GM10248 (cell line): ENCODE data around the gene CD1C.

Experiments
- CTCF ChIA-PET: fragments of 300-600 bp; sonication (Branson Sonifier 250); formaldehyde crosslinking; extraction: SDS; loops from one replicate; lab custom pipeline; 2021; ENCODE audit warnings: antibody characterized with exemption; lab: Yijun Ruan, JAX
- POLR2A ChIA-PET: fragments of 350-650 bp; sonication (Branson Sonifier 250); formaldehyde crosslinking; extraction: SDS; loops from one replicate; lab custom pipeline; 2020; ENCODE audit warnings: antibody characterized with exemption; lab: Yijun Ruan, JAX
- DNase-seq: peaks from one replicate; pipeline ENCODE4 v3.0.0; 2012; ENCODE audit errors: extremely low spot score
- CTCF ChIP-seq: IDR thresholded peaks from 2 replicates; pipeline ENCODE4 v1.5.1; 2012; ENCODE audit warnings: mild to moderate bottlenecking, low read depth; ENCODE audit errors: extremely low read depth, missing control alignments, control extremely low read depth

Gene CD1C

GRCh38 chr1:158289811-158290210 lies at the start of gene CD1C:
Gene CD1C, plus strand, starts transcription at chr1:158289923. Its CDS starts 142 bp downstream, at chr1:158290065.
- DNase-seq: no peak
- ChIA-PET CTCF (interaction anchor here (1.0 to 1.3 kb wide), 3 partner anchors 9 to 217 kb away, joined by 3 to 4 read pairs (median 3); no protein-coding TSS in a partner anchor), POLR2A (no interaction called here)
- no peak for TF ChIP-seq CTCF

GRCh38 chr1:158246650-158247049 lies 43.1 kb upstream of the CD1C start:
- ChIA-PET POLR2A (no interaction called here), CTCF (interaction anchor here (0.8 to 3.3 kb wide), 3 partner anchors 78 to 250 kb away, joined by 3 to 20 read pairs (median 4); no protein-coding TSS in a partner anchor)
- no peak for DNase-seq
- TF ChIP-seq CTCF: peak; percentile 1

GRCh38 chr1:158248118-158248517 lies 41.6 kb upstream of the CD1C start:
- POLR2A ChIA-PET: no interaction called here
- DNase-seq: peak; percentile 44
- CTCF ChIA-PET: interaction anchor here (0.7 to 3.3 kb wide), 5 partner anchors 14 to 248 kb away, joined by 3 to 20 read pairs (median 3); partner anchors contain the start of gene CD1C
- no peak for TF ChIP-seq CTCF

- DNase-seq: no peak
- ChIA-PET POLR2A (no interaction called here), CTCF (interaction anchor here (0.7 to 3.3 kb wide), 4 partner anchors 41 to 248 kb away, joined by 3 to 20 read pairs (median 6); partner anchors contain the start of gene CD1C)
- no peak for TF ChIP-seq CTCF
Measured at GRCh38 chr1:158248771-158249170, 41.0 kb upstream of the CD1C start.

- ChIA-PET POLR2A (no interaction called here), CTCF (no interaction called here)
- no peak for TF ChIP-seq CTCF
- DNase-seq: no peak
Measured at GRCh38 chr1:158249646-158250045, 40.1 kb upstream of the CD1C start.

GRCh38 chr1:158251163-158251562 lies 38.6 kb upstream of the CD1C start:
- CTCF ChIA-PET: no interaction called here
- TF ChIP-seq CTCF: no peak
- no peak for DNase-seq
- POLR2A ChIA-PET: no interaction called here
